ENCODE results near the gene EID2B.

DNA sequence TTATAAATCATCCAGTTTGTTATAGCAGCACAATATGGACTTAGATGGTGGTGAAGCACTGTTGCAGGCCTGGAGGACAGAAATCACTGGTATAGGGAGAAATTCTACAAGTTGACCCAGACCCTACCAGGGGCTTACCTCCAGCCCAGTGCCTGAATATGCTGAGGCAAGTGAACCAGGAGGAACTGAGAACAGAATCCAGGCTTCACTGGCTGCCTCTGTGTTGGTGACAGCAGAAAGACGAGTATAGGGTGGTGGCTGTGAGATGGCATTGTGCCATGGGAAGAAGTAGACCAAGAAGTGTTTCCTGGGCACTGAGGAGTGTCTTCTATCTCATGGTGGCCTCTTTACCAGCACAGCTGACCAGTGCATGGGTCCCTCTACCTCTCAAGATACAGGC is 23.2 kb upstream of the EID2B start:
- no peak for TF ChIP-seq CTCF (conservative IDR thresholded peaks at IDR 0.05; ENCODE audit: low read depth, low read length)
- no peak for TF ChIP-seq EZH2phosphoT487 (IDR thresholded peaks at IDR 0.05; ENCODE audit: borderline replicate concordance, low read length)
